GM18858 (cell line): ENCODE measurements around the gene SRPK3.

Experiments
- ATAC-seq: cut with Tn5 transposase; IDR thresholded peaks from one replicate; pipeline ENCODE4 v1.9.1; 2021; ENCODE audit not compliant: unreplicated experiment

SRPK3 gene

GRCh38 chrX:153783378-153784013, 2.7 kb downstream of the SRPK3 start:
- ATAC-seq: no peak

GRCh38 chrX:153784325-153784967, 3.6 kb downstream of the SRPK3 start:
- ATAC-seq: no peak

GRCh38 chrX:153786669-153787068, 5.8 kb downstream of the SRPK3 start:
- ATAC-seq: no peak

- no peak for ATAC-seq
Observed at GRCh38 chrX:153789654-153790053, 8.8 kb downstream of the SRPK3 start.

GRCh38 chrX:153791104-153791852, 10.4 kb downstream of the SRPK3 start:
- no peak for ATAC-seq

- no peak for ATAC-seq
Observed at GRCh38 chrX:153792368-153792767, 11.5 kb downstream of the SRPK3 start.

- no peak for ATAC-seq
Observed at GRCh38 chrX:153793291-153793690, 12.4 kb downstream of the SRPK3 start.

- peak; percentile 69 for ATAC-seq
Observed at GRCh38 chrX:153794018-153794896, 13.4 kb downstream of the SRPK3 start, which contains the start of the genes IDH3G and SSR4. Gene IDH3G (minus strand): TSS chrX:153794375. CDS start chrX:153794326, 49 bp downstream. Gene SSR4 (plus strand): TSS chrX:153794668. CDS start chrX:153794688, 20 bp downstream.

GRCh38 chrX:153794897-153795816, 14.3 kb downstream of the SRPK3 start:
- ATAC-seq: no peak

- no peak for ATAC-seq
Observed at GRCh38 chrX:153797415-153798015, 16.7 kb downstream of the SRPK3 start.

- no peak for ATAC-seq
Observed at GRCh38 chrX:153799326-153799725, 18.5 kb downstream of the SRPK3 start.

GRCh38 chrX:153800177-153800722, 19.4 kb downstream of the SRPK3 start:
- no peak for ATAC-seq

- no peak for ATAC-seq
Observed at GRCh38 chrX:153800746-153801145, 19.9 kb downstream of the SRPK3 start.

- no peak for ATAC-seq
Observed at GRCh38 chrX:153801669-153802068, 20.8 kb downstream of the SRPK3 start.

GRCh38 chrX:153802513-153803045, 21.7 kb downstream of the SRPK3 start:
- no peak for ATAC-seq

GRCh38 chrX:153803211-153804099, 22.6 kb downstream of the SRPK3 start:
- no peak for ATAC-seq

GRCh38 chrX:153804100-153804595, 23.3 kb downstream of the SRPK3 start:
- ATAC-seq: no peak

GRCh38 chrX:153804621-153805020, 23.8 kb downstream of the SRPK3 start:
- ATAC-seq: no peak
